ENCODE results near the gene LPCAT4. TPM values are rescaled to one million over a fixed set of nuclear protein-coding genes. Genes with fewer than 3 reads are reported as not detected.

Gene LPCAT4
- total RNA-seq, 1 experiment from 2014 or later, result 46.8 TPM

DNA sequence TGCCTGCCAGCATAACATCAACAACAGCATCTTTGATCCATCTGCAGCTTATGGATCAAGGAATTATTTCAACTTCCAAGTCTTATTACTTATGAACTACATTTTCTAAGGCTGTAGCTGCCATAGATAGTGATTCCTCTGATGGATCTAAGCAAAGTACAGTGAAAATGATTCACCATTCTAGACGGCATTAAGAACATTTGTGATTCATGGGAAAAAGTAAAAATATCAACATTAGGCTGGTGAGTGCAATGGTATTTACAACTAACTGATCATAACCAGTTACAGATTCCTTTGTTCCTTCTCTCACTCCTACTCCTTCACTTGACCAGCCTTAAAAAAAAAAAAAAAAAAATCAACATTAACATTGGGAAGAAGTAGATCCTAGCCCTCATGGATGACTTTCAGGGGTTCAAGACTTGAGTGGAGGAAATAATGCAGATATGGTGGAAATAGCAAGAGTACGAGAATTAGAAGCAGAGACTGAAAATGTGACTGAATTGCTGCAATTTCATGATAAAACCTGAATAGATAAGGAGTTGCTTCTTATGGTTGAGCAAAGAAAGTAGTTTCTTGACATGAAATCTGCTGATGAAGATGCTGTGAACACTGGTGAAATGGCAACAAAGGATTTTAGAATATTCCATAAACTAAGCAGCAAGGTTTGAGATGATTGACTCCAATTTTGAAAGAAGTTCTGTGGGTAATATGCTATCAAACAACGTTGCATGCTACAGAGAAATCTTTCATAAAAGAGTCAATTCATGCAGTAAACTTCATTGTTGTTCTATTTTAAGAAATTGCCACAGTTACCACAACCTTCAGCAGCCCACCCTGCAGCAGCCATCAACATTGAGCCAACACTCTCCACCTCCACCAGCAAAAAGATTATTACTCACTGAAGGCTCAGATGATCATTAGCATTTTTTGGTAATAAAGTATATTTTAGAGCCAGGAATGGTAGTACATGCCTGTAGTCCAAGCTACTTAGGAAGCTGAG lies 52.2 kb downstream of the LPCAT4 start:
- H4K20me1 ChIP-seq (ENCODE audit: insufficient read depth), result no peaks in the 10 kb centered on the region
- no peaks in the 10 kb centered on the region for H3K36me3 ChIP-seq (ENCODE audit: low read depth)
- no peak for TF ChIP-seq EZH2 (IDR thresholded peaks at IDR 0.05; ENCODE audit: low read depth)
- TF ChIP-seq, protein P1, sequence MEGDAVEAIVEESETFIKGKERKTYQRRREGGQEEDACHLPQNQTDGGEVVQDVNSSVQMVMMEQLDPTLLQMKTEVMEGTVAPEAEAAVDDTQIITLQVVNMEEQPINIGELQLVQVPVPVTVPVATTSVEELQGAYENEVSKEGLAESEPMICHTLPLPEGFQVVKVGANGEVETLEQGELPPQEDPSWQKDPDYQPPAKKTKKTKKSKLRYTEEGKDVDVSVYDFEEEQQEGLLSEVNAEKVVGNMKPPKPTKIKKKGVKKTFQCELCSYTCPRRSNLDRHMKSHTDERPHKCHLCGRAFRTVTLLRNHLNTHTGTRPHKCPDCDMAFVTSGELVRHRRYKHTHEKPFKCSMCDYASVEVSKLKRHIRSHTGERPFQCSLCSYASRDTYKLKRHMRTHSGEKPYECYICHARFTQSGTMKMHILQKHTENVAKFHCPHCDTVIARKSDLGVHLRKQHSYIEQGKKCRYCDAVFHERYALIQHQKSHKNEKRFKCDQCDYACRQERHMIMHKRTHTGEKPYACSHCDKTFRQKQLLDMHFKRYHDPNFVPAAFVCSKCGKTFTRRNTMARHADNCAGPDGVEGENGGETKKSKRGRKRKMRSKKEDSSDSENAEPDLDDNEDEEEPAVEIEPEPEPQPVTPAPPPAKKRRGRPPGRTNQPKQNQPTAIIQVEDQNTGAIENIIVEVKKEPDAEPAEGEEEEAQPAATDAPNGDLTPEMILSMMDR (conservative IDR thresholded peaks at IDR 0.05), result no peak
- H3K9me2 ChIP-seq (ENCODE audit: insufficient read depth), result no peaks in the 10 kb centered on the region
- DNase-seq, result no peak
- intact Hi-C loops (cut with micrococcal nuclease; ENCODE audit: unreplicated experiment), result loop anchor here (5.0 kb wide), 1 partner anchor 77 kb away; no protein-coding TSS in a partner anchor
- peaks cover 13% of the 10 kb centered on the region; the same call in 1 of the 2 replicates for H3K79me2 ChIP-seq (ENCODE audit: low read depth)
- 0 out of 2 replicates have a peak, but pooled peaks cover 20% of the 10 kb centered on the region for H3K4me1 ChIP-seq (replicated peaks; ENCODE audit: insufficient read depth)
- H3F3A ChIP-seq (ENCODE audit: insufficient read depth, low read depth), result no peaks in the 10 kb centered on the region
- POLR2A ChIA-PET (ENCODE audit: unreplicated experiment), result no interaction called here
- no peak overlapping the region for H2AFZ ChIP-seq
- H3K9me3 ChIP-seq (ENCODE audit: insufficient read depth, low read depth), result no peaks in the 10 kb centered on the region
- H3K4me2 ChIP-seq, result no peak overlapping the region
- H3K4me3 ChIP-seq, result no peak overlapping the region
- CTCF ChIA-PET, result no interaction called here
- no peak overlapping the region for H3K27ac ChIP-seq
- BruUV-seq (replicated peaks), result no TSS peak
- no peaks in the 10 kb centered on the region for H3K27me3 ChIP-seq (ENCODE audit: insufficient read depth, low read depth)

DNA sequence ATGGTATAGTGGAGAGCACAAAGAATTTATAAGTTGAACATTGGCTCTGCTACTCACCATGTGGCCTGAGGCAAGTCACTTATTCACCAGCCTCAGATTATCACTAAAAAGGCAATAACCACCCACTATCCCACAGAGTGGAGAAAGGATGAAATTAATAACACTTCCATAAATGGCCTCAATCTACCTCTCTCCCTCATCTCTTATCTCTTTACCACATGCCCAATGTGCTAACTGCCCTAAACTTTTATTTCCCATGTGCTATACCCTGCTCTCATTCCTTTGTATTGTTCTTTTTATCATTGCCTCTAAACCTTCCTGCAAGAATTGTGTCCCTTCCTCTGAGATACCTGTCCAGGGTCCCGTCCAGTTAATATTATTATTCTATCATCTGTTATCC lies 55.4 kb downstream of the LPCAT4 start:
- Histone ChIP-seq H3K9me3 (ENCODE audit: insufficient read depth, low read depth) (no peaks in the 10 kb centered on the region), H3K27me3 (ENCODE audit: insufficient read depth, low read depth) (no peaks in the 10 kb centered on the region), H3K79me2 (ENCODE audit: low read depth) (peaks cover 4% of the 10 kb centered on the region; the same call in 1 of the 2 replicates), H3K36me3 (ENCODE audit: low read depth) (no peaks in the 10 kb centered on the region), H3K4me1 (replicated peaks; ENCODE audit: insufficient read depth) (0 out of 2 replicates have a peak, but pooled peaks cover 6% of the 10 kb centered on the region), H2AFZ (no peak overlapping the region), H3K4me2 (no peak overlapping the region), H3K9me2 (ENCODE audit: insufficient read depth) (no peaks in the 10 kb centered on the region), H3F3A (ENCODE audit: insufficient read depth, low read depth) (no peaks in the 10 kb centered on the region), H3K4me3 (no peak overlapping the region), H4K20me1 (ENCODE audit: insufficient read depth) (no peaks in the 10 kb centered on the region), H3K27ac (no peak overlapping the region)
- BruUV-seq (replicated peaks), result no TSS peak
- CTCF ChIA-PET, result no interaction called here
- intact Hi-C loops (cut with micrococcal nuclease; ENCODE audit: unreplicated experiment), result no loop called here
- TF ChIP-seq, protein P1 (conservative IDR thresholded peaks at IDR 0.05), result no peak
- TF ChIP-seq EZH2 (IDR thresholded peaks at IDR 0.05; ENCODE audit: low read depth), result no peak
- POLR2A ChIA-PET (ENCODE audit: unreplicated experiment), result no interaction called here
- no peak for DNase-seq

Small RNA genes within 50 kb of the gene (microRNA-seq; reads per million reads assigned to microRNA genes)
- gene MIR1233-1 (ENCODE audit: borderline number of aligned reads, borderline replicate concordance), result not detected

Other genes with a start within 250 kb of the LPCAT4 start
- 40.4 and 40.7 TPM in 2 replicates for gene KATNBL1, start 157.1 kb downstream of the LPCAT4 start, total RNA-seq (2021)
- gene EMC4, start 142.2 kb downstream of the LPCAT4 start, total RNA-seq (2021), result 112 and 114 TPM in 2 replicates
- 27.5 and 28.3 TPM in 2 replicates for gene SLC12A6, start 29.4 kb downstream of the LPCAT4 start, total RNA-seq (2021)
- 109 and 162 TPM in 2 replicates for gene NOP10, start 24.1 kb downstream of the LPCAT4 start, total RNA-seq (2021)
- gene NUTM1, start 23.9 kb downstream of the LPCAT4 start, total RNA-seq (2021), result not detected in 2 replicates
- gene GOLGA8A, start 70.6 kb upstream of the LPCAT4 start, total RNA-seq (2021), result 50.7 and 60.7 TPM in 2 replicates
- 67.3 and 77.8 TPM in 2 replicates for gene GOLGA8B, start 216.5 kb upstream of the LPCAT4 start, total RNA-seq (2021)